ENCODE data around the gene ADCY10. TPM values are rescaled to one million over a fixed set of nuclear protein-coding genes. Genes with fewer than 3 reads are reported as not detected.

ADCY10 gene
- total and polyA plus RNA-seq, 2 of the 4 experiments (the other 2 are of a cell fraction) = under 0.01 to 0.03 TPM

DNA sequence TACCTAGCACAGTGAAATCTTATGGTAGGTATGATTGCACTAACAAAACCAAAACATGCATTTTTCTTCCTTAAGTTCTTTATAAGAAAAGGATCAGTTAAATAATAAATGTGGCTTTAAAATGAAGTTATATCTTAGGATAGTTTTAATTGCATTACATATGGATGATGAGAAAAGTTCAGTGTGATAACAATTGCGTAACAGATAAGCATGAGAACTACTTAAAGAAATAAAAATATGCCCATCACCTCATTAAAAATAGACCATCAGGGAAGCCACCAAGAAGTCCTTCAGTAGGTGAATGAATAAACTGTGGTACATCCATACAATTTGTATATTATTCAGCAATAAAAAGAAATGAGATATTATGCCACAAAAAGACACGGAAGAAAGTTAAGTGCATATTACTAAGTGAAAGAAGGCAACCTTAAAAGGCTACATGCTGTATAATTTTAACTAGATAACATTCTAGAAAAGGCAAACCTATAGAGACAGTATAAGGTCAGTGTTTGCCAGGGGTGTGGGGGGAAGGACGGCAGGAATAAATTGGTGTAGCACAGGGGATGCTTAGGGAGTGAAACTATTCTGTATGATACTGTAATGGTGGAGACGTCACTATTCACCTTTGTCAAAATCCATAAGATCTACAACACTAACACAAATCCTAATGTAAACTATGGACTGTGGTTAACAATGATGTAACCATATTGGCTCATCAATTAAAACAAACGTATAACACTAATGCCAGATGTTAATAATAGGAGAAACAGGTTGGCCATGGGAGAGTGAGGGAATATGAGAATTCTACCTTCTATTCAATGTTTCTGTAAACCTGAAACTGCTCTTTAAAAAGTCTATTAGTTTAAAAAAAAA is 149.2 kb downstream of the ADCY10 start:
- no CpG with 5 or more reads among the region's 5 CpGs for WGBS, 2 experiments (ENCODE audit: extremely low coverage in 2 of 2, insufficient read length in 1 of 2)
- ATAC-seq (ENCODE audit: low read depth) (no peak; the same call in 1 of the 2 replicates), DNase-seq (peak; percentile 56)
- Histone ChIP-seq H3K4me1 (ENCODE audit: control insufficient read depth, insufficient read depth, low read length) (peaks cover 7% of the 10 kb centered on the region), H4K91ac (ENCODE audit: insufficient read depth, low read depth, low read length) (no peak overlapping the region), H3K56ac (ENCODE audit: extremely low read depth, insufficient read depth, low read length) (no peak overlapping the region), H3K27me3 (ENCODE audit: control insufficient read depth, insufficient read depth, low read length) (no peaks in the 10 kb centered on the region), H3K79me1 (ENCODE audit: low read depth in 1 of 2, low read length in 2 of 2) (peaks cover 40 to 82% of the 10 kb centered on the region in 2 experiments), H3K9me3 (ENCODE audit: control insufficient read depth, insufficient read depth, low read length) (no peaks in the 10 kb centered on the region), H2AK5ac (ENCODE audit: low read depth, low read length) (no peak overlapping the region), H3K27ac (ENCODE audit: insufficient read depth, low read length) (no peak overlapping the region), H4K8ac (ENCODE audit: low read depth in 2 of 2, low read length in 2 of 2) (no peak overlapping the region), H3K9ac (ENCODE audit: low read depth, low read length) (no peak overlapping the region), H3K18ac (ENCODE audit: low read depth, low read length) (no peak overlapping the region), H3K36me3 (ENCODE audit: control insufficient read depth, insufficient read depth, low read length) (peaks cover 17% of the 10 kb centered on the region), H3K14ac (replicated peaks; ENCODE audit: low read depth, low read length) (no peak overlapping the region), H2BK5ac (ENCODE audit: low read depth, low read length, poor library complexity, severe bottlenecking) (no peak overlapping the region), H3K9me1 (ENCODE audit: insufficient read depth, low read length) (peaks cover 8% of the 10 kb centered on the region), H2BK20ac (ENCODE audit: low read depth, low read length) (no peak overlapping the region), H4K20me1 (ENCODE audit: insufficient read depth, low read length) (peaks cover 65% of the 10 kb centered on the region), H3K4me3 (ENCODE audit: insufficient read depth, low read depth, low read length) (no peak overlapping the region), H3K23ac (ENCODE audit: low read depth, low read length) (no peak overlapping the region), H2AFZ (replicated peaks; ENCODE audit: low read length, poor library complexity) (no peak overlapping the region), H3K4ac (ENCODE audit: low read depth, low read length) (no peak overlapping the region), H2AK9ac (replicated peaks; ENCODE audit: low read depth, low read length, poor library complexity) (no peak overlapping the region), H3K4me2 (ENCODE audit: low read depth, low read length) (no peak overlapping the region), H2BK15ac (ENCODE audit: low read depth, low read length) (no peak overlapping the region), H4K5ac (ENCODE audit: low read depth, low read length) (no peak overlapping the region), H2BK120ac (ENCODE audit: low read depth, low read length) (no peak overlapping the region)
- in situ Hi-C loops (cut with MboI; ENCODE audit: low sequenced_read_pairs) = no loop called here
- dilution Hi-C loops (cut with HindIII; ENCODE audit: low sequenced_read_pairs, unreplicated experiment) = no loop called here
- ChIA-PET POLR2A (ENCODE audit: unreplicated experiment) (no interaction called here), CTCF (no interaction called here)
- intact Hi-C loops (cut with micrococcal nuclease) = no loop called here
- BruUV-seq (replicated peaks) = no TSS peak
- no peak for TF ChIP-seq RFX5 (IDR thresholded peaks at IDR 0.05; ENCODE audit: low read depth, low read length)
- no peak for TF ChIP-seq FOS (IDR thresholded peaks at IDR 0.05; ENCODE audit: low read depth, low read length)
- peak; percentile 85 for TF ChIP-seq CEBPB (IDR thresholded peaks at IDR 0.05; ENCODE audit: low read depth, low read length)
- TF ChIP-seq, protein P1, sequence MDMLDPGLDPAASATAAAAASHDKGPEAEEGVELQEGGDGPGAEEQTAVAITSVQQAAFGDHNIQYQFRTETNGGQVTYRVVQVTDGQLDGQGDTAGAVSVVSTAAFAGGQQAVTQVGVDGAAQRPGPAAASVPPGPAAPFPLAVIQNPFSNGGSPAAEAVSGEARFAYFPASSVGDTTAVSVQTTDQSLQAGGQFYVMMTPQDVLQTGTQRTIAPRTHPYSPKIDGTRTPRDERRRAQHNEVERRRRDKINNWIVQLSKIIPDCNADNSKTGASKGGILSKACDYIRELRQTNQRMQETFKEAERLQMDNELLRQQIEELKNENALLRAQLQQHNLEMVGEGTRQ (IDR thresholded peaks at IDR 0.05; ENCODE audit: low read depth, low read length) = no peak
- no peak for TF ChIP-seq SMC3 (IDR thresholded peaks at IDR 0.05; ENCODE audit: low read depth, low read length)
- no peak for TF ChIP-seq MXI1 (IDR thresholded peaks at IDR 0.05; ENCODE audit: borderline replicate concordance, low read depth, low read length)
- TF ChIP-seq NFE2L2 (IDR thresholded peaks at IDR 0.05; ENCODE audit: low read depth, low read length) = no peak

All from IMR-90 (cell line).